ENCODE data around the gene ATG4D.

GRCh38 chr19:10550336-10550735, 6.6 kb downstream of the ATG4D start:
- TF ChIP-seq EZH2 (IDR thresholded peaks at IDR 0.05; ENCODE audit: insufficient read depth, poor library complexity, severe bottlenecking), result no peak
- TF ChIP-seq EZH2phosphoT487 (IDR thresholded peaks at IDR 0.05; ENCODE audit: insufficient read depth, low read depth), result no peak

All from GM23248 (cell line).